Natural killer cell (primary cell): ENCODE results near the gene CHSY1. TPM values are rescaled to one million over a fixed set of nuclear protein-coding genes. Genes with fewer than 3 reads are reported as not detected.

Experiments used
- ATAC-seq, 3 donors: fragments of 150-1000 bp in 2 of 3; fragments of 200-7000 bp in 1 of 3; cut with Tn5 transposase; 1 replicate in 1 of 3; 2 replicates in 2 of 3; pipeline ENCODE4 v1.10.0; 2021; ENCODE audit warnings: mild to moderate bottlenecking in 2 of 3, moderate library complexity in 2 of 3
- DNase-seq, 2 donors: peaks; one replicate each; pipeline versions ENCODE4 v3.0.0 to v3.0.0-alpha.2; 2013 to 2021; ENCODE audit warnings: mixed read lengths in 1 of 2
- H3K27ac ChIP-seq: one replicate; pipeline ENCODE4 v1.5.1; 2013; ENCODE audit warnings: mild to moderate bottlenecking, low read length
- H3K27me3 ChIP-seq: one replicate; pipeline ENCODE4 v1.6.1; 2013; ENCODE audit warnings: low read length; ENCODE audit not compliant: control insufficient read depth, insufficient read depth
- H3K36me3 ChIP-seq: one replicate; pipeline ENCODE4 v1.6.1; 2013; ENCODE audit warnings: low read length; ENCODE audit not compliant: control insufficient read depth, insufficient read depth
- H3K4me1 ChIP-seq: one replicate; pipeline ENCODE4 v1.6.1; 2013; ENCODE audit warnings: low read length; ENCODE audit not compliant: control insufficient read depth, insufficient read depth
- H3K4me3 ChIP-seq: one replicate; pipeline ENCODE4 v1.5.1; 2013; ENCODE audit warnings: low read length
- H3K9me3 ChIP-seq: one replicate; pipeline ENCODE4 v1.6.1; 2013; ENCODE audit warnings: low read length; ENCODE audit not compliant: control insufficient read depth, insufficient read depth
- H3K27ac Mint-ChIP-seq, 2 donors: one replicate each; pipeline ENCODE4 v1.8.0; 2022; ENCODE audit warnings: mild to moderate bottlenecking in 2 of 2, mixed read lengths in 2 of 2, moderate library complexity in 1 of 2
- H3K27me3 Mint-ChIP-seq, 2 donors: one replicate each; pipeline ENCODE4 v1.8.0; 2022; ENCODE audit warnings: low read depth in 2 of 2, mixed read lengths in 2 of 2
- H3K36me3 Mint-ChIP-seq: one replicate; pipeline ENCODE4 v1.8.0; 2022; ENCODE audit warnings: mixed read lengths
- H3K4me1 Mint-ChIP-seq, 2 donors: one replicate each; pipeline ENCODE4 v1.8.0; 2022; ENCODE audit warnings: mixed read lengths in 2 of 2
- H3K4me3 Mint-ChIP-seq: one replicate; pipeline ENCODE4 v1.8.0; 2022; ENCODE audit warnings: mild to moderate bottlenecking, moderate library complexity, mixed read lengths
- H3K9me3 Mint-ChIP-seq, 2 donors: one replicate each; pipeline ENCODE4 v1.8.0; 2022; ENCODE audit warnings: mixed read lengths in 2 of 2
- CTCF ChIP-seq: fragments of 200-600 bp; IDR thresholded peaks from one replicate; pipeline ENCODE4 v1.8.0; 2022; ENCODE audit warnings: antibody characterized with exemption
- WGBS: methylation state at CpG from one replicate; pipeline ENCODE4 v1.1.7; 2013; ENCODE audit warnings: missing lambda C conversion rate; ENCODE audit not compliant: insufficient coverage; 5-methylcytosine and 5-hydroxymethylcytosine counted together
- intact Hi-C: fragments of 100-400 bp; cut with micrococcal nuclease; formaldehyde crosslinking; loops from one replicate; pipeline ENCODE4 v1.14.2; 2022
- total RNA-seq, 4 donors: library from RNA; stranded (reverse); fragments of 120-200 nt in 1 of 4; gene quantifications; one replicate each; pipeline versions ENCODE4 v1.2.3 to v1.2.4, GENCODE V29; 2013 to 2022

The CHSY1 gene
- total RNA-seq, 3 donors from 2014 or later (not counting 1 experiment from before 2014, with no cell fraction given), result 21.1 to 32.5 (median 30.8) TPM

GRCh38 chr15:101148881-101149664 lies 102.8 kb downstream of the CHSY1 start:
- H3K36me3 ChIP-seq, result no peaks in the 10 kb centered on the region
- H3K9me3 ChIP-seq, result no peaks in the 10 kb centered on the region
- intact Hi-C loops, result no loop called here
- ATAC-seq (peak in 1 of 3 donors; percentile 3), DNase-seq (no peak)
- no peak for TF ChIP-seq CTCF
- Mint-ChIP-seq H3K4me1 (peaks cover 9 to 19% of the 10 kb centered on the region in 2 donors), H3K9me3 (no peaks in the 10 kb centered on the region), H3K36me3 (no peaks in the 10 kb centered on the region), H3K4me3 (no peak overlapping the region), H3K27me3 (no peaks in the 10 kb centered on the region), H3K27ac (peak overlapping the region in 1 of 2 donors; percentile 33)
- H3K27me3 ChIP-seq, result no peaks in the 10 kb centered on the region
- WGBS, result 79% methylated on average over 13 of the region's 13 CpGs
- peaks cover 18% of the 10 kb centered on the region for H3K4me1 ChIP-seq
- no peak overlapping the region for H3K4me3 ChIP-seq
- H3K27ac ChIP-seq, result no peak overlapping the region

GRCh38 chr15:101148166-101148880 lies 103.5 kb downstream of the CHSY1 start:
- Histone ChIP-seq H3K4me3 (no peak overlapping the region), H3K27me3 (no peaks in the 10 kb centered on the region), H3K9me3 (no peaks in the 10 kb centered on the region), H3K4me1 (peaks cover 18% of the 10 kb centered on the region), H3K36me3 (no peaks in the 10 kb centered on the region), H3K27ac (no peak overlapping the region)
- Mint-ChIP-seq H3K9me3 (no peaks in the 10 kb centered on the region), H3K4me1 (peaks cover 9 to 19% of the 10 kb centered on the region in 2 donors), H3K36me3 (no peaks in the 10 kb centered on the region), H3K27ac (peak overlapping the region in 1 of 2 donors; percentile 49), H3K27me3 (no peaks in the 10 kb centered on the region), H3K4me3 (peak overlapping the region; percentile 69)
- intact Hi-C loops, result no loop called here
- no peak for TF ChIP-seq CTCF
- WGBS, result 48% methylated on average over 17 of the region's 17 CpGs
- DNase-seq, result no peak
- ATAC-seq, result peak in 1 of 3 donors; percentile 57

DNA sequence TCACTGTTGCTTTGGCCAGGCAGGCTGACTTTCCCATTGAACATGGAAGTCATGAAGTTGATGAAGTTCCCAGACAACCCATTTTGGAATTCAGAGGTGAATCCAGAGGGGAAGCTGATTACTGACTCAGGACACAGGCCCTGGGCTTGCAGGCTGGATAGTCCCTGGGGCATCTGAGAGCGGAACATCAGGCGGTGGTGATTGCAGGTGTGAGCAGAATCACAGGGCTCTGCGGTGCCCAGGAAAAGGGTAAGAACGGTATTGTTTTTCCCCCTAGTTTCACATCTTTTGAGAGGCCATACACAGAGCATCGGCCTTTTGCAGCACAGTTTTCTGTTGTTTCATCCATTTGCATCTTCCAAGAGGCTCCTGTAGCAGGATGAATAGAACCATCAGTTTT lies 104.7 kb downstream of the CHSY1 start:
- no peak overlapping the region for H3K27ac Mint-ChIP-seq
- H3K9me3 Mint-ChIP-seq, result no peaks in the 10 kb centered on the region
- intact Hi-C loops, result no loop called here
- H3K27me3 Mint-ChIP-seq, result no peaks in the 10 kb centered on the region
- DNase-seq, result no peak
- WGBS, result 71% methylated on average over 5 of the region's 5 CpGs
- H3K4me1 Mint-ChIP-seq, result peaks cover 9 to 19% of the 10 kb centered on the region in 2 donors
- Histone ChIP-seq H3K27me3 (no peaks in the 10 kb centered on the region), H3K36me3 (no peaks in the 10 kb centered on the region), H3K4me1 (peaks cover 18% of the 10 kb centered on the region), H3K4me3 (no peak overlapping the region), H3K27ac (no peak overlapping the region), H3K9me3 (no peaks in the 10 kb centered on the region)
- ATAC-seq, result no peak
- H3K4me3 Mint-ChIP-seq, result no peak overlapping the region
- TF ChIP-seq CTCF, result no peak
- H3K36me3 Mint-ChIP-seq, result no peaks in the 10 kb centered on the region
